HG03442 (cell line): ENCODE measurements around the gene DLK1.

Experiments used
- ATAC-seq: cut with Tn5 transposase; IDR thresholded peaks from one replicate; pipeline ENCODE4 v1.9.1; 2021; ENCODE audit warnings: mild to moderate bottlenecking, moderate library complexity; ENCODE audit not compliant: unreplicated experiment

The DLK1 gene

GRCh38 chr14:100693877-100694578 is 32.7 kb upstream of the DLK1 start:
- no peak for ATAC-seq

GRCh38 chr14:100694579-100695422 is 31.9 kb upstream of the DLK1 start:
- no peak for ATAC-seq

GRCh38 chr14:100695423-100695738 is 31.3 kb upstream of the DLK1 start:
- ATAC-seq = no peak

- no peak for ATAC-seq
These were observed 30.7 kb upstream of the DLK1 start for GRCh38 chr14:100696008-100696407.

- ATAC-seq = no peak
These were observed 30.1 kb upstream of the DLK1 start for GRCh38 chr14:100696590-100696989.

- no peak for ATAC-seq
These were observed 28.6 kb upstream of the DLK1 start for GRCh38 chr14:100698066-100698465.

GRCh38 chr14:100698666-100699448 is 27.8 kb upstream of the DLK1 start:
- ATAC-seq = no peak

- no peak for ATAC-seq
These were observed 25.4 kb upstream of the DLK1 start for GRCh38 chr14:100701314-100701713.

GRCh38 chr14:100702590-100702989 is 24.1 kb upstream of the DLK1 start:
- no peak for ATAC-seq

GRCh38 chr14:100703386-100704220 is 23.1 kb upstream of the DLK1 start:
- no peak for ATAC-seq

- ATAC-seq = no peak
These were observed 20.5 kb upstream of the DLK1 start for GRCh38 chr14:100706200-100706599.

- ATAC-seq = no peak
These were observed 19.8 kb upstream of the DLK1 start for GRCh38 chr14:100706860-100707259.

GRCh38 chr14:100708425-100709288 is 18.0 kb upstream of the DLK1 start:
- ATAC-seq = no peak

- ATAC-seq = no peak
These were observed 17.1 kb upstream of the DLK1 start for GRCh38 chr14:100709289-100710284.

GRCh38 chr14:100710391-100710790 is 16.3 kb upstream of the DLK1 start:
- ATAC-seq = no peak

GRCh38 chr14:100710826-100711462 is 15.7 kb upstream of the DLK1 start:
- ATAC-seq = no peak

- ATAC-seq = no peak
These were observed 15.2 kb upstream of the DLK1 start for GRCh38 chr14:100711493-100711892.

- ATAC-seq = no peak
These were observed 14.2 kb upstream of the DLK1 start for GRCh38 chr14:100712490-100712889.
